ENCODE results near the gene FAM114A1.
"Not testable (repeated sequence)": the region's sequence is repeated elsewhere in the genome, so short reads cannot be mapped to it uniquely, and the experiment has no call there.

The FAM114A1 gene

GRCh38 chr4:38911257-38911656 is 43.7 kb downstream of the FAM114A1 start:
- no peak overlapping the region for H3K9ac ChIP-seq (ENCODE audit: low read length)
- H3K4me1 ChIP-seq (ENCODE audit: control insufficient read depth, insufficient read depth, low read length) = no peaks in the 10 kb centered on the region
- H3K4me3 ChIP-seq (ENCODE audit: low read length) = no peak overlapping the region
- peaks cover 18% of the 10 kb centered on the region for H3K36me3 ChIP-seq (ENCODE audit: control insufficient read depth, insufficient read depth, low read length)
- H3K27me3 ChIP-seq (ENCODE audit: control insufficient read depth, insufficient read depth, low read length) = no peaks in the 10 kb centered on the region
- H3K9me3 ChIP-seq (ENCODE audit: control insufficient read depth, low read length) = no peaks in the 10 kb centered on the region

DNA sequence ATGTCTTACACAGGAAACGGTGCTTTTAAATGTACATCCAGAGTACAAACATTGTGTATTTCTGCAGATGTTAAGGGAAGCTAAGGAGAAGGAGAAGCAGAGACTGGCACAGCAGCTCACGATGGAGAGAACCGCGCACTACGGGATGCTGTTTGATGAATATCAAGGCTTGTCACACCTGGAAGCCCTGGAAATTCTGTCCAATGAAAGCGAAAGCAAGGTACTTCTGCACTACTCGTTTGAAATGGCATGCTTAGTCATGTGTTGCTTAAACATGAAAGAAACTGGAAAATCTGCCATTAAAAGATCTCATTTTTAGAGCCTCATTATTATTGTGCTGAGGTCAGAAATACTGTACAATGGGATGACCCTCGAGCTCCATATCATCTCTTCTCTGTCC is 47.2 kb downstream of the FAM114A1 start:
- H3K36me3 ChIP-seq (ENCODE audit: control insufficient read depth, insufficient read depth, low read length) = peaks cover 14% of the 10 kb centered on the region
- no peak overlapping the region for H3K9ac ChIP-seq (ENCODE audit: low read length)
- no peaks in the 10 kb centered on the region for H3K4me1 ChIP-seq (ENCODE audit: control insufficient read depth, insufficient read depth, low read length)
- H3K27me3 ChIP-seq (ENCODE audit: control insufficient read depth, insufficient read depth, low read length) = no peaks in the 10 kb centered on the region
- no peak overlapping the region for H3K4me3 ChIP-seq (ENCODE audit: low read length)
- H3K9me3 ChIP-seq (ENCODE audit: control insufficient read depth, low read length) = no peaks in the 10 kb centered on the region

GRCh38 chr4:38916267-38916666 is 48.7 kb downstream of the FAM114A1 start:
- not testable (repeated sequence) for H3K36me3 ChIP-seq (ENCODE audit: control insufficient read depth, insufficient read depth, low read length); H3K4me1 ChIP-seq (ENCODE audit: control insufficient read depth, insufficient read depth, low read length); H3K9me3 ChIP-seq (ENCODE audit: control insufficient read depth, low read length); H3K9ac ChIP-seq (ENCODE audit: low read length); H3K4me3 ChIP-seq (ENCODE audit: low read length); H3K27me3 ChIP-seq (ENCODE audit: control insufficient read depth, insufficient read depth, low read length)

DNA sequence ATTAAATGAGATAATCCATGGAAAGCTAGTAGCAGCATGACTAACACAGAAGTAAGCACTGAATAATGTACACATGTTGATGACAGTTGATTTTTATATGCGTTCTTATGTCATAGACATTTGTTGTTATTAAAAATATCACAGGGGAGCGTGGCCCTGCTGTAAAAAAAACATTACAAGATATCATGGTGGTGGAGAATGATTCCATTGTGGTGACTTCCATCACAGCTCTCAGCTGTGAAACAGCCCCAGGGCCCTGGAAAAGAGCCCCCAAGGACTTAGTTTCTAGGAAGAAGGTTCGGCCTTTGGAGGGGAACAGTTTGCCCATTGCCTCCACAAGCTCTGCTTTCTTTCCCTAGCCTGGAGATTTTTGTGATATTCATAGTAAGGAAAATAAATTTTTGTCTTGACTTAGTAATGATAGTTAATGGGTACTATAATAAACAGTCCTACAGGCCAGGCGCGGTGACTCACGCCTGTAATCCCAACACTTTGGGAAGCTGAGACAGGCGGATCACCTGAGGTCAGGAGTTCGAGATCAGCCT is 49.9 kb downstream of the FAM114A1 start:
- Histone ChIP-seq H3K27me3 (ENCODE audit: control insufficient read depth, insufficient read depth, low read length) (no peaks in the 10 kb centered on the region), H3K9ac (ENCODE audit: low read length) (no peak overlapping the region), H3K36me3 (ENCODE audit: control insufficient read depth, insufficient read depth, low read length) (no peaks in the 10 kb centered on the region), H3K9me3 (ENCODE audit: control insufficient read depth, low read length) (no peaks in the 10 kb centered on the region), H3K4me1 (ENCODE audit: control insufficient read depth, insufficient read depth, low read length) (no peaks in the 10 kb centered on the region), H3K4me3 (ENCODE audit: low read length) (no peak overlapping the region)

DNA sequence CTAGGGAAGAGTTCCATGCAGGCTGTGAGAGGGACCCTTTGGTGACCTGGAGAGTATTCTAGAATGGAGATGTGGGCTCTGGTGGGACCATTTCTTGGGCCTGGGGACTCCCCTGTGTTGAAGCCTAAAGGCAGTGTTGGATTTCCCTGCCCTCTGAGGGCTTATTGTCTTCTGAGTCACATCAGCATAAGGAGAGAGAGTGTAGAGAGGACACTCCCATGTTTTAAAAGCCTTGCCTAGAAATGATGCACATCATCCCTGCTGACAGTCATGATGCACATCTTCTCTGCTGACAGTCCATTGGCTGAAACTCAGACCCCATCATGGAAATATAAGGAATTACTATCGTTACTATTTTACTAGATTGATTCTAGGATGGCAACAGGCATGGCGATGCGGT is 51.9 kb downstream of the FAM114A1 start:
- Histone ChIP-seq H3K9me3 (ENCODE audit: control insufficient read depth, low read length) (no peaks in the 10 kb centered on the region), H3K4me3 (ENCODE audit: low read length) (no peak overlapping the region), H3K27me3 (ENCODE audit: control insufficient read depth, insufficient read depth, low read length) (no peaks in the 10 kb centered on the region), H3K9ac (ENCODE audit: low read length) (no peak overlapping the region), H3K4me1 (ENCODE audit: control insufficient read depth, insufficient read depth, low read length) (no peaks in the 10 kb centered on the region), H3K36me3 (ENCODE audit: control insufficient read depth, insufficient read depth, low read length) (no peaks in the 10 kb centered on the region)

DNA sequence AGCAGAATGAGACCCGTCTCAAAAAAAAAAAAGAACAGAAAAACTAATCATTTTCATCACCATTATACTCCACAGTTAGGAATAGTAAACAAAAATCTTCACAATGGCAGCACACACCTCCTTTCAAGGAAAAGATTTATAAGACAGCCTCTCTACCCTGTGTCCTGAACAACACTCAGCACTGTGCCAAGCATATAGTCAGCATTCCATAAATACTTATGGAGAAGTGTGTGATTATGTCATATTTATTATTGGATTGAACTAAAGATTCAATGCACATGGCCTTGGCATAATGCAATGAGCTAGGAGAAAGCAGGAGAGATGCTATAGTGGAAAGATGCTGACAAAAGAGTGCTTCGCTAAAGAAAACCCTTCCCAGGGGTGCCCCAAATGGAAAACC is 52.6 kb downstream of the FAM114A1 start:
- no peaks in the 10 kb centered on the region for H3K36me3 ChIP-seq (ENCODE audit: control insufficient read depth, insufficient read depth, low read length)
- H3K9ac ChIP-seq (ENCODE audit: low read length) = no peak overlapping the region
- no peaks in the 10 kb centered on the region for H3K9me3 ChIP-seq (ENCODE audit: control insufficient read depth, low read length)
- H3K4me3 ChIP-seq (ENCODE audit: low read length) = no peak overlapping the region
- H3K27me3 ChIP-seq (ENCODE audit: control insufficient read depth, insufficient read depth, low read length) = no peaks in the 10 kb centered on the region
- no peaks in the 10 kb centered on the region for H3K4me1 ChIP-seq (ENCODE audit: control insufficient read depth, insufficient read depth, low read length)

DNA sequence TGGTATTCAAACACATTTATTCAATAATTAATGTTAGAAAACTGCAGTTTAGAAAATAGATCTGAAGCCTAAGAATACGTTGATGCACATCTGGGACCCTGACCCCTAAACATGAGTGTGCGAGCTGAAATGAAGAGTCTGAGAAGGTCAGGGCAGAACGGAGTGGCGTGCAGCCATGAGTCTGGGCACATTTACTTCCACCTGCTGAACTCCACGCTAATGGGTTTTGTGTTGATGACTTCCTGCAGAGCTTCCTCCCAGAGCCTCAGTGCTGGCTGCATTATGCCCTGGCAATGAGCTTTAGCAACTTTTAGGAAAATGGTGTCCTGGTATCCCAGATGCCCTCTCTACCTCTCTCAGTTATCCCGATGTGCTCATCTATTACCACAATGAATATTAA is 53.1 kb downstream of the FAM114A1 start:
- Histone ChIP-seq H3K4me3 (ENCODE audit: low read length) (no peak overlapping the region), H3K4me1 (ENCODE audit: control insufficient read depth, insufficient read depth, low read length) (no peaks in the 10 kb centered on the region), H3K27me3 (ENCODE audit: control insufficient read depth, insufficient read depth, low read length) (no peaks in the 10 kb centered on the region), H3K9me3 (ENCODE audit: control insufficient read depth, low read length) (no peaks in the 10 kb centered on the region), H3K36me3 (ENCODE audit: control insufficient read depth, insufficient read depth, low read length) (peaks cover under 1% of the 10 kb centered on the region), H3K9ac (ENCODE audit: low read length) (no peak overlapping the region)

- Histone ChIP-seq H3K4me1 (ENCODE audit: control insufficient read depth, insufficient read depth, low read length) (no peaks in the 10 kb centered on the region), H3K36me3 (ENCODE audit: control insufficient read depth, insufficient read depth, low read length) (peaks cover 5% of the 10 kb centered on the region), H3K4me3 (ENCODE audit: low read length) (no peak overlapping the region), H3K9ac (ENCODE audit: low read length) (no peak overlapping the region), H3K9me3 (ENCODE audit: control insufficient read depth, low read length) (no peaks in the 10 kb centered on the region), H3K27me3 (ENCODE audit: control insufficient read depth, insufficient read depth, low read length) (no peaks in the 10 kb centered on the region)
These were observed 53.5 kb downstream of the FAM114A1 start for GRCh38 chr4:38921151-38921550.

DNA sequence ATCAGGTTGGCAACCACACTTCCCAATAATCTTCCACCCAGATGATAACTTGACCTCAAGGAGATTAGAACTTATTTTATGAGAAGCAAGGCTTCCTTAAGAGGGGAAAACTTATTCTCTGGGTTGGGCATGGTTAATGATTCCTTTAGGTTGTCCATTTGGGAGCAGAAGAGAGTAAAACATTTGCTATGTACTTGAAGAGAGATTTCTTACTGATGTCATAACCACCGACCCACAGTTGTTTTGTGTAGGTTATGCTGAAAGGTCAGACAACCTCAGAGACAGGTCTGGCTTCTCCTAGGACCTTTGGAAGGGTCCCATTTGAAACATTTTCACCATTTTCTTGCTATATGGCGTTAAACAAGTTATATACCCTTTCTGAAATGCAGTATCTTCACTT is 56.1 kb downstream of the FAM114A1 start:
- Histone ChIP-seq H3K4me3 (ENCODE audit: low read length) (no peak overlapping the region), H3K9ac (ENCODE audit: low read length) (no peak overlapping the region), H3K36me3 (ENCODE audit: control insufficient read depth, insufficient read depth, low read length) (peaks cover 5% of the 10 kb centered on the region), H3K27me3 (ENCODE audit: control insufficient read depth, insufficient read depth, low read length) (no peaks in the 10 kb centered on the region), H3K4me1 (ENCODE audit: control insufficient read depth, insufficient read depth, low read length) (no peaks in the 10 kb centered on the region), H3K9me3 (ENCODE audit: control insufficient read depth, low read length) (no peaks in the 10 kb centered on the region)

- H3K9ac ChIP-seq (ENCODE audit: low read length) = no peak overlapping the region
- no peak overlapping the region for H3K4me3 ChIP-seq (ENCODE audit: low read length)
- peaks cover 5% of the 10 kb centered on the region for H3K36me3 ChIP-seq (ENCODE audit: control insufficient read depth, insufficient read depth, low read length)
- H3K27me3 ChIP-seq (ENCODE audit: control insufficient read depth, insufficient read depth, low read length) = no peaks in the 10 kb centered on the region
- no peaks in the 10 kb centered on the region for H3K9me3 ChIP-seq (ENCODE audit: control insufficient read depth, low read length)
- no peaks in the 10 kb centered on the region for H3K4me1 ChIP-seq (ENCODE audit: control insufficient read depth, insufficient read depth, low read length)
These were observed 56.7 kb downstream of the FAM114A1 start for GRCh38 chr4:38924353-38924752.

DNA sequence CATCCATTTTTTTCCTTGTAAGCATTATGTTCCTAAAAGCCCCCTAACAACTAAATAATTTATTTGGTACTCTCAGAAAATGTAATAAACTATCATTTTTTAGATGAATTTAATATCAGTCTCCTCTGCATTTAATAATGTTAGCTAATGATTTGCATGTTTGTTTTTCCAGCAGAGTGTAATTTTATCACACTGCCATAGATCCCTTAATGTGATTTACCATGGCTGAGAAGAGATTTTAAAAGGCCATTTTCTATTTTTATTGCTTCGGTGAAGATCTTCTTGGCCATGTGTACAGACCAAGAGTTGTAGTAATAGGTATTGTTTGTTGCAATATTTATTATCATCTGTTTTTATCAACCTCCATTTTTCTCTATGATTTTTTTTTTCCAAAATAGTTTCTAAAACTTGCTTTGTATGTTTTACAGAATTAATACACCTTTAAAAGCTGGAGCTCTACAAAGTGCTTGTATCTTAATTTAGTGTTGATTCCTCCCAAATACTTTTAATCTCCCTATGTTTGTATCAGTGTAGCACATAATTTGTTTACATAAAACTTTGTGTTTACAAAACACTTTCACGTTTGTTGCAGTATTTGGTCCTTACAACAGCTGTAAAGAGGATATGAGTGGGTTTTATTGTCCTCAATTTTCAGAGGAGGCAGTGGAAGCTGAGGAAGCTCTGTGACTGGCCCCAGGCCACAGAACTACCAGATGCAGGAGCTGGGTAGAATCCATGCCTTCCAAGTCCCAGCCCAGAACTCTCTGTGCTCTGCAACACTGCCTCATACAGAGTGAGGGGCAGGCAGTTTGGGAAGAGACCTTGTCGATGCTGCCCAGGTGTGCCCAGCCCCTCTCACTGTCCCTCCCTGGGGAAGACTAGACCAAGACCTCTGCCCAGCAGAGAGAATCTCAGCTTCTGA is 58.1 kb downstream of the FAM114A1 start:
- Histone ChIP-seq H3K4me3 (ENCODE audit: low read length) (no peak overlapping the region), H3K27me3 (ENCODE audit: control insufficient read depth, insufficient read depth, low read length) (no peaks in the 10 kb centered on the region), H3K36me3 (ENCODE audit: control insufficient read depth, insufficient read depth, low read length) (peaks cover 5% of the 10 kb centered on the region), H3K9ac (ENCODE audit: low read length) (no peak overlapping the region), H3K4me1 (ENCODE audit: control insufficient read depth, insufficient read depth, low read length) (no peaks in the 10 kb centered on the region), H3K9me3 (ENCODE audit: control insufficient read depth, low read length) (no peaks in the 10 kb centered on the region)

- Histone ChIP-seq H3K9me3 (ENCODE audit: control insufficient read depth, low read length) (no peaks in the 10 kb centered on the region), H3K9ac (ENCODE audit: low read length) (no peak overlapping the region), H3K36me3 (ENCODE audit: control insufficient read depth, insufficient read depth, low read length) (peaks cover 5% of the 10 kb centered on the region), H3K4me1 (ENCODE audit: control insufficient read depth, insufficient read depth, low read length) (no peaks in the 10 kb centered on the region), H3K4me3 (ENCODE audit: low read length) (no peak overlapping the region), H3K27me3 (ENCODE audit: control insufficient read depth, insufficient read depth, low read length) (no peaks in the 10 kb centered on the region)
These were observed 59.3 kb downstream of the FAM114A1 start for GRCh38 chr4:38926896-38927295.
